ENCODE measurements around the gene ILDR2.

ILDR2 gene

DNA sequence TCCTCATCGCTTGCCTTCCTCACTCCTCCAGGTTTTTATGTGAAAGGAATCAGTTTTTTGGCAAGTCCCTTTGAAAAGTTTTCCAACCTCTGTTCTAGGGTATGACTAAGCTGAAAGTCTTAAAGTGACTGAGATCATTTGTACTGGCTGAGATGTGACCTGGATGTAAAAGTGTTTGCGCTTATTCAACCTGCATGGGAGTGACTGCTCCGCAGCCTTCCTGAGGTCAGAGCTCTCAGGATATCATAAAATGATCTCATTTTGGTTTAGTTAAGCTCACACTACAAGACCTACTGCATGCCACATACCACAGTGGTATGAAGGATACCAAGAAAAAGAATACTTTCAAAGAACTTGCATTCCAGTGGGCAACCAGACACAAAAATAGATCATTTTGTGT is 69.4 kb downstream of the ILDR2 start:
- Histone ChIP-seq H3K9ac (ENCODE audit: low read depth, low read length, poor library complexity, severe bottlenecking) (no peak overlapping the region), H2AFZ (ENCODE audit: low read length) (no peak overlapping the region), H3F3A (ENCODE audit: low read depth) (peaks cover 4% of the 10 kb centered on the region; the same call in 1 of the 2 replicates), H3K4me1 (ENCODE audit: insufficient read depth, low read length, poor library complexity, severe bottlenecking) (peaks cover 34% of the 10 kb centered on the region), H4K20me1 (ENCODE audit: insufficient read depth, low read length, poor library complexity, severe bottlenecking) (no peaks in the 10 kb centered on the region), H3K27me3 (ENCODE audit: insufficient read depth, low read length, poor library complexity, severe bottlenecking) (no peaks in the 10 kb centered on the region), H3K79me2 (ENCODE audit: insufficient read depth, low read length) (no peaks in the 10 kb centered on the region), H3K36me3 (ENCODE audit: insufficient read depth, low read length) (no peaks in the 10 kb centered on the region), H3K4me2 (ENCODE audit: low read depth, low read length, poor library complexity, severe bottlenecking) (no peak overlapping the region), H3K9me3 (ENCODE audit: insufficient read depth, low read depth, low read length) (no peaks in the 10 kb centered on the region; the same call in 1 of the 2 replicates), H3K9me2 (replicated peaks; ENCODE audit: low read depth, low read length) (no peaks in the 10 kb centered on the region), H3K4me3 (ENCODE audit: low read length, poor library complexity, severe bottlenecking) (no peak overlapping the region)
- TF ChIP-seq, protein P1, sequence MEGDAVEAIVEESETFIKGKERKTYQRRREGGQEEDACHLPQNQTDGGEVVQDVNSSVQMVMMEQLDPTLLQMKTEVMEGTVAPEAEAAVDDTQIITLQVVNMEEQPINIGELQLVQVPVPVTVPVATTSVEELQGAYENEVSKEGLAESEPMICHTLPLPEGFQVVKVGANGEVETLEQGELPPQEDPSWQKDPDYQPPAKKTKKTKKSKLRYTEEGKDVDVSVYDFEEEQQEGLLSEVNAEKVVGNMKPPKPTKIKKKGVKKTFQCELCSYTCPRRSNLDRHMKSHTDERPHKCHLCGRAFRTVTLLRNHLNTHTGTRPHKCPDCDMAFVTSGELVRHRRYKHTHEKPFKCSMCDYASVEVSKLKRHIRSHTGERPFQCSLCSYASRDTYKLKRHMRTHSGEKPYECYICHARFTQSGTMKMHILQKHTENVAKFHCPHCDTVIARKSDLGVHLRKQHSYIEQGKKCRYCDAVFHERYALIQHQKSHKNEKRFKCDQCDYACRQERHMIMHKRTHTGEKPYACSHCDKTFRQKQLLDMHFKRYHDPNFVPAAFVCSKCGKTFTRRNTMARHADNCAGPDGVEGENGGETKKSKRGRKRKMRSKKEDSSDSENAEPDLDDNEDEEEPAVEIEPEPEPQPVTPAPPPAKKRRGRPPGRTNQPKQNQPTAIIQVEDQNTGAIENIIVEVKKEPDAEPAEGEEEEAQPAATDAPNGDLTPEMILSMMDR (conservative IDR thresholded peaks at IDR 0.05; ENCODE audit: low read length): no peak
- TF ChIP-seq EZH2phosphoT487 (IDR thresholded peaks at IDR 0.05; ENCODE audit: borderline replicate concordance): no peak

DNA sequence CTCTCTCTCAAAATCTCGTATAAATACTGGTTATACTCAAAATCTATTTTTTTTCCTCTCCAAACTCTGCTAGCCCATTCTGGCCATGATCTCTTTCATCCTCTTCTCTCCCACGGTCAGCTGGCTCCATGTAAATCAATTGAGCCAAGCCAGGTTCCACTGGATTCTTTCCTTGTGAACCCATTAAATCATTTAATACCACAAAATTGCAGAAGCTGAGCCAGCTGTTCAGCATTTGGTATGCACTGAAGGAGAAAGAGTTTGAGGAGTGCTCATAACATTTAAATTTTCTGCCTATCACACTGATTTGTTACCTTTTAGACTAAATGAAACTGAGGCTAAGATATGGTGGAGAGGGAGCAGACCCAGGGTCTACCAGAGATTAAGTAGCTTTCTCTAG is 70.2 kb downstream of the ILDR2 start:
- H3K4me2 ChIP-seq (ENCODE audit: low read depth, low read length, poor library complexity, severe bottlenecking): no peak overlapping the region
- no peak overlapping the region for H3K9ac ChIP-seq (ENCODE audit: low read depth, low read length, poor library complexity, severe bottlenecking)
- no peaks in the 10 kb centered on the region for H3K9me2 ChIP-seq (replicated peaks; ENCODE audit: low read depth, low read length)
- TF ChIP-seq EZH2phosphoT487 (IDR thresholded peaks at IDR 0.05; ENCODE audit: borderline replicate concordance): no peak
- TF ChIP-seq, protein P1 (conservative IDR thresholded peaks at IDR 0.05; ENCODE audit: low read length): no peak
- H3K27me3 ChIP-seq (ENCODE audit: insufficient read depth, low read length, poor library complexity, severe bottlenecking): no peaks in the 10 kb centered on the region
- no peaks in the 10 kb centered on the region for H4K20me1 ChIP-seq (ENCODE audit: insufficient read depth, low read length, poor library complexity, severe bottlenecking)
- H3K36me3 ChIP-seq (ENCODE audit: insufficient read depth, low read length): no peaks in the 10 kb centered on the region
- H3K79me2 ChIP-seq (ENCODE audit: insufficient read depth, low read length): no peaks in the 10 kb centered on the region
- no peak overlapping the region for H2AFZ ChIP-seq (ENCODE audit: low read length)
- H3K9me3 ChIP-seq (ENCODE audit: insufficient read depth, low read depth, low read length): no peaks in the 10 kb centered on the region
- H3F3A ChIP-seq (ENCODE audit: low read depth): peaks cover 4% of the 10 kb centered on the region; the same call in 1 of the 2 replicates
- H3K4me3 ChIP-seq (ENCODE audit: low read length, poor library complexity, severe bottlenecking): no peak overlapping the region
- H3K4me1 ChIP-seq (ENCODE audit: insufficient read depth, low read length, poor library complexity, severe bottlenecking): peaks cover 32% of the 10 kb centered on the region

DNA sequence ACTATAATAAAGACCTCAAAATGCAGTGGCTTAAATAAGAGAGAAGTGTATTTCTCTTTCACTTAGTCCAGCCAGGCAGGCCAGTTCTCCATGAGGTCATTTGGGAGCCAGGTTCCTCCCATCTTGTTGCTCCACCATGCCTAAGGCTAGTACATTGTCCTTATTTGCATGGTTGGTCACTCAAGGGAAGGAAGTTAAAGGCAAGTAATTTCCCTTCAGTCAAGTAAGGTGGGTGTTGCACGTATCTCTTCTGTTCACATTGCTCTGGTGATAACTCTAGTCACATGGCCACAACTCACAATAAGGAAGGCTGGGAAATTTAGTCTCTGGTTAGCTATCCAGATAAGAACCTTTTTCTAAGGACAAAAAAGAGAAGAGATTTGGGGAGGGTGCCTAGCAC is 72.1 kb downstream of the ILDR2 start:
- Histone ChIP-seq H3K36me3 (ENCODE audit: insufficient read depth, low read length) (no peaks in the 10 kb centered on the region), H3K27me3 (ENCODE audit: insufficient read depth, low read length, poor library complexity, severe bottlenecking) (no peaks in the 10 kb centered on the region), H3K4me3 (ENCODE audit: low read length, poor library complexity, severe bottlenecking) (no peak overlapping the region), H3K4me2 (ENCODE audit: low read depth, low read length, poor library complexity, severe bottlenecking) (peak overlapping the region; percentile 40), H3F3A (ENCODE audit: low read depth) (peaks cover 4% of the 10 kb centered on the region; the same call in 1 of the 2 replicates), H3K9me2 (replicated peaks; ENCODE audit: low read depth, low read length) (no peaks in the 10 kb centered on the region), H3K79me2 (ENCODE audit: insufficient read depth, low read length) (no peaks in the 10 kb centered on the region), H4K20me1 (ENCODE audit: insufficient read depth, low read length, poor library complexity, severe bottlenecking) (no peaks in the 10 kb centered on the region), H3K4me1 (ENCODE audit: insufficient read depth, low read length, poor library complexity, severe bottlenecking) (peaks cover 32% of the 10 kb centered on the region), H2AFZ (ENCODE audit: low read length) (no peak overlapping the region), H3K9me3 (ENCODE audit: insufficient read depth, low read depth, low read length) (no peaks in the 10 kb centered on the region), H3K9ac (ENCODE audit: low read depth, low read length, poor library complexity, severe bottlenecking) (no peak overlapping the region)
- no peak for TF ChIP-seq EZH2phosphoT487 (IDR thresholded peaks at IDR 0.05; ENCODE audit: borderline replicate concordance)
- TF ChIP-seq, protein P1 (conservative IDR thresholded peaks at IDR 0.05; ENCODE audit: low read length): no peak
